Gastroesophageal sphincter (tissue), 3 donors: ENCODE data around the gene TRABD.

Experiments used
- CTCF ChIP-seq, 4 experiments: fragments of 200-600 bp in 2 of 4; fragments of 450-650 bp in 2 of 4; sonication (generic) in 1 of 4; IDR thresholded peaks; one replicate each; pipeline ENCODE4 v1.5.1; 2017 to 2019; ENCODE audit warnings: antibody characterized with exemption in 4 of 4, mild to moderate bottlenecking in 2 of 4, moderate library complexity in 2 of 4
- EP300 ChIP-seq: sonication (generic); formaldehyde crosslinking; IDR thresholded peaks from one replicate; pipeline ENCODE4 v1.6.1; 2017; ENCODE audit warnings: antibody characterized with exemption, mild to moderate bottlenecking
- POLR2A ChIP-seq, 2 donors: fragments of 450-650 bp; IDR thresholded peaks; one replicate each; pipeline ENCODE4 v1.6.1; 2017; ENCODE audit warnings: antibody characterized with exemption in 2 of 2, mild to moderate bottlenecking in 2 of 2, moderate library complexity in 1 of 2

GRCh38 chr22:50221410-50222300, 35.9 kb downstream of the TRABD start:
- TF ChIP-seq CTCF (IDR thresholded peaks at IDR 0.05), result no peak
- no peak for TF ChIP-seq EP300
- no peak for TF ChIP-seq POLR2A (IDR thresholded peaks at IDR 0.05)
